DND-41 (cell line): ENCODE results near the gene SH2D3C.
"Not testable (repeated sequence)": the region's sequence is repeated elsewhere in the genome, so short reads cannot be mapped to it uniquely, and the experiment has no call there.

Experiments used
- ATAC-seq: fragments of 200-7000 bp; cut with Tn5 transposase; 3 replicates; pipeline ENCODE4 v1.9.1; 2021; ENCODE audit warnings: low read depth; ENCODE audit not compliant: insufficient read depth
- DNase-seq: peaks from one replicate; pipeline ENCODE4 v3.0.0-alpha.2; 2020
- H2AFZ ChIP-seq: 2 replicates; pipeline ENCODE4 v1.6.0; 2012; ENCODE audit warnings: low read depth, low read length
- H3K27ac ChIP-seq: 2 replicates; pipeline ENCODE4 v1.5.1; 2012; ENCODE audit warnings: low read length, inconsistent platforms
- H3K27me3 ChIP-seq: fragments of 200-600 bp; sonication (generic); 2 replicates; pipeline ENCODE4 v1.6.0; 2012; ENCODE audit warnings: low read length, mild to moderate bottlenecking, inconsistent platforms; ENCODE audit not compliant: insufficient read depth, poor library complexity
- H3K36me3 ChIP-seq: 2 replicates; pipeline ENCODE4 v1.5.1; 2012; ENCODE audit warnings: low read length, inconsistent platforms; ENCODE audit not compliant: insufficient read depth
- H3K4me1 ChIP-seq: 2 replicates; pipeline ENCODE4 v1.5.1; 2012; ENCODE audit warnings: mild to moderate bottlenecking, low read length; ENCODE audit not compliant: insufficient read depth
- H3K4me2 ChIP-seq: 2 replicates; pipeline ENCODE4 v1.6.0; 2012; ENCODE audit warnings: mild to moderate bottlenecking, moderate library complexity, low read length, inconsistent platforms; ENCODE audit not compliant: insufficient read depth
- H3K4me3 ChIP-seq, 2 experiments: fragments of 200-600 bp in 1 of 2; shearing (Covaris generic) in 1 of 2; 2 replicates each; pipeline ENCODE4 v1.5.1; 2012 to 2016; ENCODE audit warnings: inconsistent platforms in 2 of 2, low read length in 2 of 2, mild to moderate bottlenecking in 2 of 2, low read depth in 1 of 2, moderate library complexity in 1 of 2
- H3K79me2 ChIP-seq: 2 replicates; pipeline ENCODE4 v1.6.0; 2012; ENCODE audit warnings: low read length, inconsistent platforms; ENCODE audit not compliant: insufficient read depth
- H3K9ac ChIP-seq: 2 replicates; pipeline ENCODE4 v1.6.0; 2012; ENCODE audit warnings: low read depth, mild to moderate bottlenecking, inconsistent platforms, low read length, moderate library complexity
- H3K9me3 ChIP-seq: 2 replicates; pipeline ENCODE4 v1.5.1; 2012; ENCODE audit warnings: low read length, moderate library complexity, mild to moderate bottlenecking, inconsistent platforms; ENCODE audit not compliant: insufficient read depth, severe bottlenecking
- H4K20me1 ChIP-seq: 2 replicates; pipeline ENCODE4 v1.6.0; 2012; ENCODE audit warnings: low read length; ENCODE audit not compliant: insufficient read depth
- CTCF ChIP-seq: IDR thresholded peaks from 2 replicates; pipeline ENCODE4 v1.5.1; 2012; ENCODE audit warnings: borderline replicate concordance, low read length, moderate library complexity, mild to moderate bottlenecking; ENCODE audit not compliant: poor library complexity, severe bottlenecking; ENCODE audit errors: extremely low read depth
- EZH2 ChIP-seq: IDR thresholded peaks from 3 replicates; pipeline ENCODE4 v1.6.1; 2012; ENCODE audit warnings: borderline replicate concordance, low read depth, mild to moderate bottlenecking, moderate library complexity, low read length, inconsistent platforms; ENCODE audit not compliant: severe bottlenecking

Gene SH2D3C

DNA sequence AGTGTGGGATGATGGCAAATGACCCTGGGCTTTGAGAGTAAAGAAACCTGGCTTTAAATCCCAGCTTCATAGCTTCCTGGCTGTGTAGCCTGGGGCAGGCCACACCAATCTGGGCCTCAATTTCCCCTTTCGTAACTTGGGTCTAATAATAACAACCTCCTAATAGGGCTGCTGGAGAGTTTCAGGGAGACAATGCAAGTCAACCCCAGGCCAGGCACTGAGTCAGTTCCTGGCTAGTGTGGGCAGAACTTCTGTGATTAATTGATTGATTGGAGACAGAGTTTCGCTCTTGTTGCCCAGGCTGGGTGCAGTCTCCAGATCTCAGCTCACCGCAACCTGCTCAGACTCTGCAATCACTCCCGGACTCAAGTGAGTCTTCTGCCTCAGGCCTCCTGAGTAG is 3.3 kb upstream of the SH2D3C start:
- peaks cover 54% of the 10 kb centered on the region for H3K79me2 ChIP-seq
- no peak overlapping the region for H3K9ac ChIP-seq
- DNase-seq (no peak), ATAC-seq (no peak)
- peaks cover 24% of the 10 kb centered on the region for H3K36me3 ChIP-seq
- H3K27ac ChIP-seq, result no peak overlapping the region
- H3K4me3 ChIP-seq, result no peak overlapping the region
- H3K9me3 ChIP-seq, result no peaks in the 10 kb centered on the region
- no peak overlapping the region for H3K4me2 ChIP-seq
- H3K4me1 ChIP-seq, result peaks cover 48% of the 10 kb centered on the region
- TF ChIP-seq CTCF, result no peak
- TF ChIP-seq EZH2, result no peak
- no peak overlapping the region for H2AFZ ChIP-seq
- H4K20me1 ChIP-seq, result peaks cover 6% of the 10 kb centered on the region
- no peaks in the 10 kb centered on the region for H3K27me3 ChIP-seq

DNA sequence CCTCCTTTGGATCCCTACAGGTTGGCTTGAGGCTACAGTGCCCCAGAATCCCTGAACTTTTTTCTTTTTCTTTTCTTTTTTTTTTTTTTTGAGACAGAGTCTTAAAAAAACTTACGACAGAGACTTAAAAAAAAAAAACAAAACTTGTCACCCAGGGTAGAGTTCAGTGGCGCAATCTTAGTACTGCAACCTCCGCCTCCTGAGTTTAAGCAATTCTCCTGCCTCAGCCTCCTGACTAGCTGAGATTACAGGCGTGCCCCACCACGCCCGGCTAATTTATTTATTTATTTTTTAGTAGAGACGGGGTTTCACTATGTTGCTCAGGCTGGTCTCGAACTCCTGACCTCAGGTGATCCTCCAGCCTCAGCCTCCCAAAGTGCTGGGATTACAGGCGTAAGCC is 2.4 kb upstream of the SH2D3C start:
- Histone ChIP-seq H3K27ac (peak overlapping the region; percentile 21; the same call in 1 of the 2 replicates), H3K4me1 (peaks cover 53% of the 10 kb centered on the region)
- DNase-seq, result not testable (repeated sequence)

GRCh38 chr9:127780126-127780885 is 1.8 kb upstream of the SH2D3C start:
- no peaks in the 10 kb centered on the region for H3K9me3 ChIP-seq
- H3K27ac ChIP-seq, result peak overlapping the region; percentile 21; the same call in 1 of the 2 replicates
- H3K9ac ChIP-seq, result no peak overlapping the region
- peak overlapping the region; percentile 1; the same call in 1 of the 2 replicates for H3K4me2 ChIP-seq
- no peak for ATAC-seq
- no peaks in the 10 kb centered on the region for H4K20me1 ChIP-seq
- DNase-seq, result no peak
- peaks cover 19% of the 10 kb centered on the region for H3K36me3 ChIP-seq
- TF ChIP-seq CTCF, result no peak
- TF ChIP-seq EZH2, result no peak
- peaks cover 57% of the 10 kb centered on the region for H3K4me1 ChIP-seq
- no peak overlapping the region for H3K4me3 ChIP-seq
- no peak overlapping the region for H2AFZ ChIP-seq
- H3K27me3 ChIP-seq, result no peaks in the 10 kb centered on the region
- H3K79me2 ChIP-seq, result peaks cover 49% of the 10 kb centered on the region

More for the DNA sequence above, 2.4 kb upstream of the SH2D3C start:
- not testable (repeated sequence) for H2AFZ ChIP-seq, H3K4me3 ChIP-seq, ATAC-seq, H4K20me1 ChIP-seq, H3K9ac ChIP-seq, H3K27me3 ChIP-seq, H3K4me2 ChIP-seq, H3K9me3 ChIP-seq
- H3K79me2 ChIP-seq, result peaks cover 50% of the 10 kb centered on the region
- peaks cover 19% of the 10 kb centered on the region for H3K36me3 ChIP-seq

- Histone ChIP-seq H3K27me3 (no peaks in the 10 kb centered on the region), H3K79me2 (peaks cover 49% of the 10 kb centered on the region), H3K4me1 (peaks cover 52% of the 10 kb centered on the region), H3K27ac (peak overlapping the region; percentile 72), H3K4me2 (peak overlapping the region; percentile 71), H4K20me1 (no peaks in the 10 kb centered on the region), H3K9me3 (no peaks in the 10 kb centered on the region), H2AFZ (no peak overlapping the region), H3K9ac (peak overlapping the region; percentile 42), H3K4me3 (peak overlapping the region in 1 of 2 experiments; percentile 49; a peak in 1 of 4 replicates), H3K36me3 (peaks cover 19% of the 10 kb centered on the region)
- TF ChIP-seq CTCF, result no peak
- TF ChIP-seq EZH2, result no peak
- no peak for DNase-seq
- ATAC-seq, result no peak
These were observed 893 bp upstream of the SH2D3C start for GRCh38 chr9:127779136-127779981.
